IPS-20b (cell line): ENCODE data around the gene LRRN3.

Experiments
- H3K27ac ChIP-seq: one replicate; pipeline ENCODE4 v1.5.1; 2013; ENCODE audit warnings: low read length
- H3K27me3 ChIP-seq: 2 replicates; pipeline ENCODE4 v1.6.1; 2013; ENCODE audit warnings: mild to moderate bottlenecking, low read length, inconsistent platforms; ENCODE audit not compliant: insufficient read depth
- H3K36me3 ChIP-seq: 2 replicates; pipeline ENCODE4 v1.6.1; 2013; ENCODE audit warnings: low read depth, mild to moderate bottlenecking, inconsistent platforms, low read length, moderate library complexity; ENCODE audit not compliant: insufficient read depth
- H3K4me1 ChIP-seq: 2 replicates; pipeline ENCODE4 v1.6.1; 2013; ENCODE audit warnings: mild to moderate bottlenecking, control low read depth, inconsistent platforms, low read length, moderate library complexity; ENCODE audit not compliant: insufficient read depth
- H3K4me3 ChIP-seq: 2 replicates; pipeline ENCODE4 v1.5.1; 2013; ENCODE audit warnings: mild to moderate bottlenecking, low read length, inconsistent platforms
- H3K9ac ChIP-seq: 2 replicates; pipeline ENCODE4 v1.6.1; 2013; ENCODE audit warnings: low read depth, mild to moderate bottlenecking, inconsistent platforms, low read length, moderate library complexity
- H3K9me3 ChIP-seq: 2 replicates; pipeline ENCODE4 v1.6.1; 2013; ENCODE audit warnings: mild to moderate bottlenecking, low read depth, low read length, inconsistent platforms; ENCODE audit not compliant: insufficient read depth

The LRRN3 gene

DNA sequence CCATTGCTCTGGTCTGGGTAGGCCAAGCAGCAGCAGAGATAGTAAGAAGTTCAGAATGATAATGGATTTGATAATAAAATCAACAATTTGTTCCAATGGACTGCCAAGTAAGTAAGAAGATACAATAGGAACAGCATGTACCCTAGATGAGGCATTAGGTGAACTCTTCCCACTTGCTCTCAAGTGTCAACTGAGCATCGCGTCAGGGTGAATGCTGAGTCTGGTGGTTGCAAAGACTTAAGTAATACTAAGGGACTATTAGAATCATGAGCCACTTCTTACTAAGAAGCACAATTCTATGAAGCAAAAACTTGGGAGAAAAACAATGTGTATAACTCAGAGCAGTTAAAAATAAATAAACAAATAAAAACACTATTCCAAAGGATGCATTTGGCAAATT, 54.5 kb downstream of the LRRN3 start:
- Histone ChIP-seq H3K4me1 (no peaks in the 10 kb centered on the region), H3K27ac (no peak overlapping the region), H3K9me3 (no peaks in the 10 kb centered on the region), H3K36me3 (no peaks in the 10 kb centered on the region), H3K9ac (no peak overlapping the region), H3K4me3 (no peak overlapping the region), H3K27me3 (no peaks in the 10 kb centered on the region)

DNA sequence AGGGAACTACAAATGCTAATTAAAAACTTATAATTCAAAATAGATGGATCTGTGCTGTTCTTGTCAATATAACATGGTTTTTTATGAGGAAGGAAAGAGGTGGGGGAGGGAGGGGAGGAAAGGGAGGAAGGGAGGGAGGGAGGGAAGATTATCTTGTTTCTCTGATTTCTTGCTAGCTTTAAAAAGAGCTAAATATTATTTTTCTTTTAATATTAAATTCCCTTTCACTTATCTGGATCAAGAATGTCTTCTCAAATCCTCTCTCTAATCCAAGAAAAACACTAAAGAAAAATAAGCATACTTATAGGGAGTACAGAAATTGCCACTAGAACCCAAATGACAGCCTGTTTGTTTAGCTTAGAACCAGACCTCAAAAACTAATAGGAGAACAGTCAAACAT, 55.2 kb downstream of the LRRN3 start:
- Histone ChIP-seq H3K27me3 (no peaks in the 10 kb centered on the region), H3K4me3 (no peak overlapping the region), H3K36me3 (no peaks in the 10 kb centered on the region), H3K4me1 (no peaks in the 10 kb centered on the region), H3K9me3 (no peaks in the 10 kb centered on the region), H3K9ac (no peak overlapping the region), H3K27ac (no peak overlapping the region)

- Histone ChIP-seq H3K4me1 (no peaks in the 10 kb centered on the region), H3K4me3 (no peak overlapping the region), H3K36me3 (no peaks in the 10 kb centered on the region), H3K27me3 (no peaks in the 10 kb centered on the region), H3K9ac (no peak overlapping the region), H3K27ac (no peak overlapping the region), H3K9me3 (no peaks in the 10 kb centered on the region)
Observed at GRCh38 chr7:111147708-111148533, 57.0 kb downstream of the LRRN3 start.

- H3K27me3 ChIP-seq, result no peaks in the 10 kb centered on the region
- H3K4me1 ChIP-seq, result no peaks in the 10 kb centered on the region
- H3K4me3 ChIP-seq, result no peak overlapping the region
- H3K9ac ChIP-seq, result no peak overlapping the region
- H3K27ac ChIP-seq, result no peak overlapping the region
- no peaks in the 10 kb centered on the region for H3K9me3 ChIP-seq
- H3K36me3 ChIP-seq, result no peaks in the 10 kb centered on the region
Observed at GRCh38 chr7:111150709-111151108, 59.8 kb downstream of the LRRN3 start.

- H3K36me3 ChIP-seq, result no peaks in the 10 kb centered on the region
- no peaks in the 10 kb centered on the region for H3K4me1 ChIP-seq
- no peak overlapping the region for H3K9ac ChIP-seq
- no peak overlapping the region for H3K4me3 ChIP-seq
- H3K27me3 ChIP-seq, result no peaks in the 10 kb centered on the region
- H3K27ac ChIP-seq, result no peak overlapping the region
- no peaks in the 10 kb centered on the region for H3K9me3 ChIP-seq
Observed at GRCh38 chr7:111159426-111159825, 68.5 kb downstream of the LRRN3 start.

GRCh38 chr7:111160297-111160696, 69.4 kb downstream of the LRRN3 start:
- Histone ChIP-seq H3K27me3 (no peaks in the 10 kb centered on the region), H3K36me3 (no peaks in the 10 kb centered on the region), H3K4me1 (no peaks in the 10 kb centered on the region), H3K9ac (no peak overlapping the region), H3K27ac (no peak overlapping the region), H3K4me3 (no peak overlapping the region), H3K9me3 (no peaks in the 10 kb centered on the region)

GRCh38 chr7:111162692-111163091, 71.8 kb downstream of the LRRN3 start:
- Histone ChIP-seq H3K36me3 (no peaks in the 10 kb centered on the region), H3K4me3 (no peak overlapping the region), H3K9me3 (no peaks in the 10 kb centered on the region), H3K27ac (no peak overlapping the region), H3K4me1 (no peaks in the 10 kb centered on the region), H3K9ac (no peak overlapping the region), H3K27me3 (no peaks in the 10 kb centered on the region)

GRCh38 chr7:111164442-111164841, 73.5 kb downstream of the LRRN3 start:
- no peaks in the 10 kb centered on the region for H3K9me3 ChIP-seq
- no peak overlapping the region for H3K27ac ChIP-seq
- no peaks in the 10 kb centered on the region for H3K4me1 ChIP-seq
- no peak overlapping the region for H3K4me3 ChIP-seq
- no peaks in the 10 kb centered on the region for H3K27me3 ChIP-seq
- H3K36me3 ChIP-seq, result no peaks in the 10 kb centered on the region
- no peak overlapping the region for H3K9ac ChIP-seq

DNA sequence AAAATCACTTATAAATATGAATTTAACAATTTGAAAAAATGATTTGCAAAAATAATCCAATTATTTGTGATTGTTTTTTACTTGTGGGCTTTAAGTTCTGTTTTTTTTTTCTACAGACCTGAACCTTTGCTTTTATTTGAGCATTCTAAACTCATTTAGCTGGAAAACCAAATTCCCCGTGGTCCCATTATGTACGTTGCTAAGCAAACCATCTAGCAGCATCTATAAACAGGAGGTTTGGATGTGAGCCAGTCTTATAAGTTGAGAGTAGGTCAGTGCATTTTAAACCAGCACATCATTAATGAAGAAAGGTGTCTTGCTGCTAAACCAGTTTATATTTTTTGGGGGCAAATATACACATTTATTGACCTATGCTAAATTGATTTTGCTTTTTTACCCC, 77.3 kb downstream of the LRRN3 start:
- Histone ChIP-seq H3K27me3 (no peaks in the 10 kb centered on the region), H3K9ac (no peak overlapping the region), H3K4me1 (no peaks in the 10 kb centered on the region), H3K27ac (no peak overlapping the region), H3K9me3 (no peaks in the 10 kb centered on the region), H3K36me3 (no peaks in the 10 kb centered on the region), H3K4me3 (no peak overlapping the region)

DNA sequence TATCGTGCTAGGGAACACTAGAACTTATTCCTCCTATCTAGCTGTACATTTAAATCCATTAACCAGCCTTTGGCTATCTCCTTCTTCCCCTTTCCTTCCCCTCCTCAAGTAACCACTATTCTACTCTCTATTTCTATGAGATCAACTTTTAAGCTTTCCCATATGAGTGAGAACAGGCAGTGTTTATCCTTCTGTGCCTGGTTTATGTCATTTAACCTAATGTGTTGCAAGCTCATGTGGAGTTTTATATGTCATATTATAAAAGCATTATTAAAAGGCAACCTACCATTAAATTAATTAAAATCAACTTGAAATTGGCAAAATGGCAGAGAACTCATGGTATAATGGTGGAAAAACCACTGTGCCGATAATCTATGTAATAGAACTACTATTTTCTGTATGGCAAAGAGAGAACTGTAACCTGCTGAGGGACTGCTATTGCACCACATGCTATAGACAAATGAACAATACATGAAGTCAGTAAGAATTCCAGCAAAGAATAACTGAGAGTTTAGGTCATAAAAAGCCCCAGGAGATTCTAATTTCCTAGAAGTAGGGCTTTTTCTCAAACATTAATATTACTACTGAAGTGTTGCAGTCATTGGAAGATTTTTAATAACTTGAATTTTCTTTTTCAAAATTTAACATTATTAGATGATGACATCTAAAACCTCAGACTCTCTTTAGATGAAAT, 81.8 kb downstream of the LRRN3 start:
- no peak overlapping the region for H3K9ac ChIP-seq
- no peaks in the 10 kb centered on the region for H3K4me1 ChIP-seq
- H3K9me3 ChIP-seq, result no peaks in the 10 kb centered on the region

GRCh38 chr7:111173528-111173927, 82.6 kb downstream of the LRRN3 start:
- H3K9me3 ChIP-seq, result no peaks in the 10 kb centered on the region
- H3K9ac ChIP-seq, result no peak overlapping the region
- H3K4me3 ChIP-seq, result no peak overlapping the region
- H3K27ac ChIP-seq, result no peak overlapping the region
- H3K27me3 ChIP-seq, result no peaks in the 10 kb centered on the region
- H3K36me3 ChIP-seq, result no peaks in the 10 kb centered on the region
- no peaks in the 10 kb centered on the region for H3K4me1 ChIP-seq

More for the DNA sequence above, 81.8 kb downstream of the LRRN3 start:
- Histone ChIP-seq H3K36me3 (no peaks in the 10 kb centered on the region), H3K27me3 (no peaks in the 10 kb centered on the region), H3K27ac (no peak overlapping the region), H3K4me3 (no peak overlapping the region)

DNA sequence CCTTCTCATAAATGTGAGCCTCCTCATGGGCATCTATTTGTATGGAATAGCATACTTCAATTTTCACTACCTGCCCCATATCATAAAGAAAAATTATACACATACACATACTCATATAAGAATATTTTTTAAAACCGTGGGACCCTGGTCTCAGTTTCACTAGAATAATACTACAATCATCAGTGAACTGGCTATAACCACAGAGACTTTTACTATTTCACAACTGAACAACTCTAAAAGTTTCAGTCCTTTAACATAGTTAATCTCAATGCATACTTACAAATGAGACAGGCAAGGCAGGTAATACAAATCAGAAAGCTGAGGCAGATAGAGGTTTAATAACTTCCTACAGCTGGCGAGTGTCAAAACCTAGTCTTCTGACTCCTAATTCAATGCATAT, 83.1 kb downstream of the LRRN3 start:
- Histone ChIP-seq H3K9me3 (no peaks in the 10 kb centered on the region), H3K27me3 (no peaks in the 10 kb centered on the region), H3K9ac (no peak overlapping the region), H3K4me1 (no peaks in the 10 kb centered on the region), H3K36me3 (no peaks in the 10 kb centered on the region), H3K4me3 (no peak overlapping the region), H3K27ac (no peak overlapping the region)
